A549 (cell line): ENCODE data around the gene USP46. TPM values are rescaled to one million over a fixed set of nuclear protein-coding genes. Genes with fewer than 3 reads are reported as not detected.

ENCODE experiments used
- ATAC-seq, 2 experiments: fragments of 200-7000 bp in 1 of 2; fragments of >200 bp in 1 of 2; cut with Nextera tagmentation in 1 of 2; cut with Tn5 transposase in 1 of 2; 3 replicates each; pipeline versions ENCODE4 v1.8.0 to v1.9.1; 2018 to 2020; ENCODE audit warnings: mild to moderate bottlenecking in 1 of 2, moderate library complexity in 1 of 2
- CTCF ChIA-PET: fragments of 300-600 bp; sonication (Branson Sonifier 250); formaldehyde crosslinking; extraction: SDS; loops from one replicate; lab custom pipeline; 2021; ENCODE audit warnings: antibody characterized with exemption, inconsistent platforms; lab: Yijun Ruan, JAX
- POLR2A ChIA-PET: fragments of 350-600 bp; formaldehyde crosslinking; extraction: SDS; loops from one replicate; lab custom pipeline; 2021; ENCODE audit warnings: antibody characterized with exemption, inconsistent platforms; lab: Yijun Ruan, JAX
- DNase-seq, 2 experiments: peaks; one replicate each; pipeline versions ENCODE4 v3.0.0 to v3.0.0-alpha.2; 2011 to 2016; ENCODE audit warnings: low read depth in 1 of 2, low spot score in 1 of 2
- FAIRE-seq: peaks from 2 replicates; lab custom pipeline; 2011; peaks lifted over from hg19 to GRCh38; lab: Jason Lieb, UNC
- H3K27ac ChIP-seq, 2 experiments: fragments of >200 bp; sonication (Bioruptor Twin); formaldehyde crosslinking; 3 replicates each; pipeline ENCODE4 v1.5.1; 2016 to 2017
- H3K4me1 ChIP-seq: fragments of >200 bp; sonication (Bioruptor Twin); formaldehyde crosslinking; 3 replicates; pipeline ENCODE4 v1.6.1; 2016
- H3K4me2 ChIP-seq: fragments of >200 bp; sonication (Bioruptor Twin); formaldehyde crosslinking; 3 replicates; pipeline ENCODE4 v1.6.1; 2016
- H3K4me3 ChIP-seq: fragments of >200 bp; sonication (Bioruptor Twin); formaldehyde crosslinking; 3 replicates; pipeline ENCODE4 v1.5.1; 2016
- H3K9me3 ChIP-seq: fragments of >200 bp; sonication (Bioruptor Twin); formaldehyde crosslinking; 3 replicates; pipeline ENCODE4 v1.6.1; 2016
- CTCF ChIP-seq: fragments of >200 bp; sonication (Bioruptor Twin); formaldehyde crosslinking; IDR thresholded peaks from 3 replicates; pipeline ENCODE4 v1.5.1; 2016
- EHMT2 ChIP-seq: fragments of 200-600 bp; sonication (generic); IDR thresholded peaks from 2 replicates; pipeline ENCODE4 v1.6.1; 2016; ENCODE audit warnings: antibody characterized with exemption, low read depth, mild to moderate bottlenecking, moderate library complexity
- ESRRA ChIP-seq: fragments of 150-350 bp; IDR thresholded peaks from 2 replicates; pipeline ENCODE4 v1.6.1; 2014; ENCODE audit warnings: mild to moderate bottlenecking, low read length, borderline replicate concordance
- HDAC2 ChIP-seq: fragments of 200-600 bp; sonication (generic); IDR thresholded peaks from 2 replicates; pipeline ENCODE4 v1.6.1; 2016
- HEYL ChIP-seq: fragments of 250-450 bp; sonication (Bioruptor Pico); IDR thresholded peaks from 2 replicates; pipeline ENCODE4 v1.8.0; 2021; ENCODE audit warnings: mild to moderate bottlenecking, moderate library complexity
- HMGXB4 ChIP-seq: fragments of 250-450 bp; sonication (Bioruptor Pico); IDR thresholded peaks from 2 replicates; pipeline ENCODE4 v1.5.0; 2021; ENCODE audit warnings: mild to moderate bottlenecking, moderate library complexity, borderline replicate concordance
- HOXB13 ChIP-seq: fragments of 250-450 bp; sonication (Bioruptor Pico); IDR thresholded peaks from 2 replicates; pipeline ENCODE4 v1.5.0; 2020; ENCODE audit warnings: low read depth, mild to moderate bottlenecking, moderate library complexity
- JUNB ChIP-seq: fragments of >200 bp; sonication (Bioruptor Twin); formaldehyde crosslinking; IDR thresholded peaks from 2 replicates; pipeline ENCODE4 v1.6.1; 2016
- MAFK ChIP-seq: fragments of 450-650 bp; IDR thresholded peaks from 2 replicates; pipeline ENCODE4 v1.6.1; 2014; ENCODE audit not compliant: partially characterized antibody
- MAZ ChIP-seq: fragments of 150-350 bp; IDR thresholded peaks from 2 replicates; pipeline ENCODE4 v1.6.1; 2014; ENCODE audit warnings: antibody characterized with exemption, low read depth, low read length, borderline replicate concordance
- NFE2L2 ChIP-seq: fragments of 150-350 bp; conservative IDR thresholded peaks from 2 replicates; pipeline ENCODE4 v1.6.1; 2014; ENCODE audit warnings: low read length
- PBX3 ChIP-seq: IDR thresholded peaks from 2 replicates; pipeline ENCODE4 v1.6.1; 2012
- PHF8 ChIP-seq: fragments of 200-600 bp; sonication (generic); IDR thresholded peaks from 2 replicates; pipeline ENCODE4 v1.6.1; 2016; ENCODE audit warnings: low read depth, mild to moderate bottlenecking, antibody characterized with exemption, moderate library complexity, borderline replicate concordance
- POLR2AphosphoS2 ChIP-seq: conservative IDR thresholded peaks from 2 replicates; pipeline ENCODE4 v1.6.1; 2012; ENCODE audit warnings: low read length, improper control_type of control experiment, inconsistent platforms
- REST ChIP-seq: fragments of 200-600 bp; sonication (generic); IDR thresholded peaks from 2 replicates; pipeline ENCODE4 v1.6.1; 2016; ENCODE audit warnings: antibody characterized with exemption, mild to moderate bottlenecking, moderate library complexity
- RNF2 ChIP-seq: fragments of 200-600 bp; sonication (generic); IDR thresholded peaks from 2 replicates; pipeline ENCODE4 v1.6.1; 2016; ENCODE audit warnings: low read depth, mild to moderate bottlenecking, antibody characterized with exemption, moderate library complexity, borderline replicate concordance
- SMC3 ChIP-seq: fragments of >200 bp; sonication (Bioruptor Twin); formaldehyde crosslinking; IDR thresholded peaks from 3 replicates; pipeline ENCODE4 v1.6.1; 2018; ENCODE audit warnings: inconsistent platforms
- TP53 ChIP-seq: fragments of 250-450 bp; sonication (Bioruptor Pico); IDR thresholded peaks from 2 replicates; pipeline ENCODE4 v1.5.0; 2021; ENCODE audit warnings: mild to moderate bottlenecking, moderate library complexity
- ZFP36 ChIP-seq: fragments of 450-650 bp; IDR thresholded peaks from 2 replicates; pipeline ENCODE4 v1.6.1; 2014; ENCODE audit warnings: borderline replicate concordance; ENCODE audit not compliant: partially characterized antibody
- ZSCAN20 ChIP-seq: fragments of 250-450 bp; sonication (Bioruptor Pico); IDR thresholded peaks from 2 replicates; pipeline ENCODE4 v1.8.0; 2022; ENCODE audit warnings: mild to moderate bottlenecking, moderate library complexity
- WGBS: methylation state at CpG from one replicate; pipeline ENCODE4 v1.1.6; 2017; ENCODE audit errors: missing lambda C conversion rate; 5-methylcytosine and 5-hydroxymethylcytosine counted together
- polyA plus RNA-seq, 4 experiments: library from polyadenylated mRNA; depleted of rRNA in 3 of 4; stranded (reverse); fragments of >200 nt; fragmentation: RNase III in 1 of 4; extraction: RNeasy Plus Mini Kit Qiagen cat#74134 plus additional on column Dnase treatment in 1 of 4; gene quantifications; 2 replicates in 3 of 4; 3 replicates in 1 of 4; pipeline ENCODE4 v1.2.3, GENCODE V29; 2011 to 2017

USP46 gene
- polyA plus RNA-seq, 2 of the 4 experiments (the other 2 are of a cell fraction), result 5.6 to 15.9 TPM

GRCh38 chr4:52651996-52652672 lies 7.0 kb downstream of the USP46 start:
- Histone ChIP-seq H3K9me3 (no peaks in the 10 kb centered on the region), H3K4me3 (no peak overlapping the region), H3K27ac (no peak overlapping the region), H3K4me2 (no peak overlapping the region), H3K4me1 (no peaks in the 10 kb centered on the region)
- FAIRE-seq (no peak), ATAC-seq (no peak), DNase-seq (no peak)
- ChIA-PET POLR2A (no interaction called here), CTCF (no interaction called here)
- 64% methylated on average over 2 of the region's 2 CpGs for WGBS
- TF ChIP-seq MAFK (no peak), ZFP36 (no peak), HMGXB4 (CRISPR knock-in tag) (no peak), CTCF (no peak), MAZ (no peak), HOXB13 (CRISPR knock-in tag) (no peak), PHF8 (no peak), PBX3 (no peak), TP53 (CRISPR knock-in tag) (no peak), ZSCAN20 (CRISPR knock-in tag) (no peak), SMC3 (no peak), REST (no peak), POLR2AphosphoS2 (no peak), EHMT2 (no peak), HDAC2 (no peak), RNF2 (no peak), ESRRA (no peak), HEYL (CRISPR knock-in tag) (no peak), JUNB (no peak), NFE2L2 (no peak)
